Activated naive CD8-positive, alpha-beta T cell treated with anti-CD3 and anti-CD28 coated beads, Interleukin-2, amount 50 U/mL, for 16 hours (primary cell): ENCODE results near the gene ITPR3.

Experiments
- DNase-seq: peaks from one replicate; pipeline ENCODE4 v3.0.0-alpha.2; 2020; ENCODE audit warnings: low read depth, low spot score

ITPR3 gene

GRCh38 chr6:33737267-33738026 lies 116.3 kb downstream of the ITPR3 start:
- no peak for DNase-seq

GRCh38 chr6:33738153-33738552 lies 117.0 kb downstream of the ITPR3 start:
- no peak for DNase-seq

DNA sequence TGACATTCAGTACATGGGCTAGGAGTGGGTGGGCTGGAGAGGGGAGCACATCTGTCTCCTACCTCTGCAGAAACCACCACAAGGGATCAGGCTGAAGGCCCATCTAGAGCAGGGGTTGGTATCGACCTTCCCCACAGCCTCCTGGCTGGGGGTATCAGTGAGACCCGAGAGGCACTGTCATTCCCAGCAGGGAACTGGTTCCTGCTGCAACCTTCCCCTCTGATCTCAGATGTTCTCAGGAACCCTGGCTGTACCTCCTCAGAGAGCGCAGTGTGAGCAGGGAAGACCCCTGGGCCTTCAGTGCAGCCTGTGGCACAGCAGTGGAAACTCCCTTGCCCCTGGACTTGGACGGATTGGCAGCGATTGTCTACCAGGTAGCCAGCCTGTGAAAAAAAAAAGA lies 117.8 kb downstream of the ITPR3 start:
- DNase-seq, result no peak

GRCh38 chr6:33739571-33739970 lies 118.4 kb downstream of the ITPR3 start:
- no peak for DNase-seq

DNA sequence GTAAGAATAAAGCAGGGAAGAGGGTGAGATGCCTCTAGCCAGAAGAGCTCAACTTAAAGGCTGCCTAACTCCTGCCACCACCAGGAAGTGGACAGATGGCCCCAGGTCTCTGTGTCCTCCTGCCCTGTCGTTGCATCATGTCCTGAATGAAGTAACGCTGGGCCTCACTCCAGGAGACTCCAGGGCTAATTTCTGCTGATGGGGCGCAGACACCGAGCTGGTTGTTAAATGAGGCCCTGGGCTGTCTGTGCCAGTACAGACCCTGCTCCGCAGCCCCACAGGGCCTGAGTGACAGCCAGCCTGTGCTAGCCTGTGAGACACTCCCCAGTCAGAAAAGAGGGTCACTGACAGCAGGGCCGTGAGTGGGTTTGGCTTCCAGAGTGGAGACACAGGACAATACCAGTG lies 119.1 kb downstream of the ITPR3 start:
- DNase-seq, result no peak

GRCh38 chr6:33740794-33741193 lies 119.7 kb downstream of the ITPR3 start:
- DNase-seq, result no peak

- no peak for DNase-seq
Measured at GRCh38 chr6:33742092-33742491, 121.0 kb downstream of the ITPR3 start.

- no peak for DNase-seq
Measured at GRCh38 chr6:33742837-33743236, 121.7 kb downstream of the ITPR3 start.

- peak; percentile 52 for DNase-seq
Measured at GRCh38 chr6:33744001-33744848, 123.1 kb downstream of the ITPR3 start.

- DNase-seq, result no peak
Measured at GRCh38 chr6:33744895-33745546, 123.9 kb downstream of the ITPR3 start.

DNA sequence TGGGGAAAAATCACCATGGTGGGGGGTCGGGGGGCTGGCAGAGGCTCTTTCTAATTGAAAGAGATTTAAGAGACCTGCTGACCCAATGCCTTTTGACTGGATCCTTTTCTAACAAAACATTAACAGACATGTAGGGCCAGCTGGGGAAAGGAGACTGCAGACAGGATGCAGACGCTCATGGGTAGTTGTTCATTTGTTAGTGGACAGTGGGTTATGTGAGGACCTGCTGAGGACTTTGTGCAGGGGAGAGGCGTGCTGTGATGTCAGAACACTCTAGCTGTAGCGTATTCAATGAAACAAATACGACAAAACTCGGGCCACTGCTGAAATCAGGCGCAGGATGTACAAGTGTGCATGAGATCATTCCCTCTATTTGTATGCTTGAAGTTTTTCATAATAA lies 124.4 kb downstream of the ITPR3 start:
- DNase-seq, result no peak
